ENCODE measurements around the gene FRRS1L. TPM values are rescaled to one million over a fixed set of nuclear protein-coding genes. Genes with fewer than 3 reads are reported as not detected.
A peak's percentile ranks its signal among the peaks of the same experiment; 100 is the strongest.

FRRS1L gene
- total RNA-seq, 2 donors from 2014 or later: not detected

DNA sequence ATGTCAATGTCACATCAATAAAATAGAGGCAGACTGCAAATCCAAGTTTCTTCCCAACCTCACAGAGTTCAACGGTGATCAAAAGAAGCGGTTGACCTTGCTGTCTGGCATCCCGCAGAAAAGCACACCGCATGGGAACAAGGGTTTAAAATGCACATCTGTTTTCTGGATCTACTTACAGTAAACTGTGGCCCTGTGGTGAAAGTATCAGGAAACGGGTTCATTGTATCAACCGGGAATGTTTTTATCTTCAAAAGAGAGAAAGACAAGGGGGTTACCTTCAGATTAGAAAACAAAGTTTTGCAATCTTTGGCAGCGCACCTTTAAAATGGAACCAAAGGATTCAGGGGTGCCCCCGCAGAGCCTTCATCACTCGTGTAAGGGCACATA, 15.5 kb upstream of the FRRS1L start:
- DNase-seq (ENCODE audit: low spot score in 2 of 2) (no peak), ATAC-seq (no peak)
- H3K36me3 Mint-ChIP-seq: no peaks in the 10 kb centered on the region
- H3K9me3 Mint-ChIP-seq: no peaks in the 10 kb centered on the region
- H3K27ac Mint-ChIP-seq: no peak overlapping the region

DNA sequence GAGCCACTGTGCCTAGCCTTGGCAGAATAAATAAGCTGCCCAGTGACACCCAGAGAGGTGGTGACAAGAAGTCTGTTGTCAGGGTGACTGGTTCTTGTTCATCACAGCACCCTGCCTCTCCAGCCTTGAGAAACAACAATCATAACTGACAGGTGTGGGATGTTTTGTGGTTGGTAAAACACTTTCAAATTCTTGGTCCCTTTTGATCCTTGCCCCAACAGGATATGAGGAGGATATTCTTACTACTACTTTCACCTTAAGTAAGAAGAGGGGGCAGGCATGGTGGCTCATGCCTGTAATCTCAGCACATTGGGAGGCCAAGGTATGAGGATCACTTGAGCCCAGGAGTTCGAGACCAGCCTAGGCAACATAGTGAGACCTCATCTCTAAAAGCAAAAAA, 14.2 kb upstream of the FRRS1L start:
- no peaks in the 10 kb centered on the region for H3K9me3 Mint-ChIP-seq
- peak overlapping the region; percentile 64 to 72 for H3K27ac Mint-ChIP-seq
- DNase-seq (ENCODE audit: low spot score in 2 of 2) (peak in 1 of 2 donors; percentile 58), ATAC-seq (peak; percentile 97 to 99)
- no peaks in the 10 kb centered on the region for H3K36me3 Mint-ChIP-seq

GRCh38 chr9:109179801-109180523, 12.9 kb upstream of the FRRS1L start:
- ATAC-seq (no peak), DNase-seq (ENCODE audit: low spot score in 2 of 2) (no peak)
- H3K36me3 Mint-ChIP-seq: no peaks in the 10 kb centered on the region
- no peaks in the 10 kb centered on the region for H3K9me3 Mint-ChIP-seq
- peak overlapping the region; percentile 40 to 41 for H3K27ac Mint-ChIP-seq

- Mint-ChIP-seq H3K9me3 (no peaks in the 10 kb centered on the region), H3K27ac (no peak overlapping the region), H3K36me3 (no peaks in the 10 kb centered on the region)
- DNase-seq (ENCODE audit: low spot score in 2 of 2): no peak
- ATAC-seq: no peak
These were observed 9.9 kb upstream of the FRRS1L start for GRCh38 chr9:109176963-109177362.

- ATAC-seq: no peak
- Mint-ChIP-seq H3K36me3 (no peaks in the 10 kb centered on the region), H3K27ac (no peak overlapping the region), H3K9me3 (no peaks in the 10 kb centered on the region)
- DNase-seq (ENCODE audit: low spot score in 2 of 2): no peak
These were observed 9.3 kb upstream of the FRRS1L start for GRCh38 chr9:109176386-109176785.

DNA sequence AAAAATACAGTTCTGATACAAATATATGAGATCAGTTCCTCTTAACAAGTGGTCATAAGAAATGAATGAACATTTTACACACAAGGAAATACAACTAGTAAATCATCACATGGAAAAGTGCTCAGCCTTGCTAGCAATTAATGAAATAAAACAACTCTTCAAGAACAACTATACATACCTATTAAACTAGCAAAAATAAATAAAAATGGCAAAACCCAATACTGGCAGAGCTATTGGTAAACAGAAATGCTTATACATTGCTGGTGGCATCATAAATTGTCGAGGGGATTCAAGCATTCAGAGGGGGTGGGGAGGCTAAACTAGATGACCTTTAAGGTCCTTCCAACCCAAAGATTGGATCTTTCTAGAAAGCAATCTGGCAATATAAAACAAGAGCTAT, 5.9 kb upstream of the FRRS1L start:
- Mint-ChIP-seq H3K36me3 (no peaks in the 10 kb centered on the region), H3K9me3 (no peaks in the 10 kb centered on the region), H3K27ac (no peak overlapping the region)
- no peak for ATAC-seq
- DNase-seq (ENCODE audit: low spot score in 2 of 2): no peak

- no peak for DNase-seq (ENCODE audit: low spot score in 2 of 2)
- Mint-ChIP-seq H3K27ac (no peak overlapping the region), H3K36me3 (peaks cover 4 to 5% of the 10 kb centered on the region in 2 donors), H3K9me3 (no peaks in the 10 kb centered on the region)
- ATAC-seq: no peak
These were observed 4.9 kb upstream of the FRRS1L start for GRCh38 chr9:109171926-109172325.

DNA sequence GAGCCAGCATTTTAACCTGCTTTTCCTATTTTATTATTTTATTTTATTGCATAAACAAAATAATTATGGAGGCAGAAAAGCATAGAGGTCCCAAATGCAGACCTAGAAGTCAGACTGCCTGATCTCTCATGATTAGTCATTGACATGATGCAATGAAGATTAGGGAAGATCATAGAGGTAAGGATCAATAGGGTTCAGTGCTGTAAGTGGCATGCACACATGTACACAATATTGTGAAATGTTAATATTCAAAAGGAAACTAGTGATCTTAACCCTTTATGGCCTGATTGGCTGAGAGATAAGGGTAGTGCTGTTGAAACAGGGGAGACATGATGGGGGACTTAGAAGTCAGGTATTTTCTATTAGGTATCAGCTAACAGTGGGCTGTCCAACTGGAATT, 1.1 kb upstream of the FRRS1L start:
- ATAC-seq (peak in 1 of 2 donors; percentile 63), DNase-seq (ENCODE audit: low spot score in 2 of 2) (no peak)
- Mint-ChIP-seq H3K27ac (no peak overlapping the region), H3K36me3 (peaks cover 18 to 20% of the 10 kb centered on the region in 2 donors), H3K9me3 (peaks cover 0 to 7% of the 10 kb centered on the region in 2 donors)

GRCh38 chr9:109167716-109168115, 667 bp upstream of the FRRS1L start:
- Mint-ChIP-seq H3K27ac (no peak overlapping the region), H3K36me3 (peaks cover 18 to 20% of the 10 kb centered on the region in 2 donors), H3K9me3 (peaks cover 0 to 7% of the 10 kb centered on the region in 2 donors)
- DNase-seq (ENCODE audit: low spot score in 2 of 2) (no peak), ATAC-seq (no peak)

- Mint-ChIP-seq H3K27ac (no peak overlapping the region), H3K9me3 (peaks cover 0 to 8% of the 10 kb centered on the region in 2 donors), H3K36me3 (peaks cover 18 to 20% of the 10 kb centered on the region in 2 donors)
- no peak for ATAC-seq
- DNase-seq (ENCODE audit: low spot score in 2 of 2): no peak
These were observed 778 bp downstream of the FRRS1L start for GRCh38 chr9:109166171-109166770.

GRCh38 chr9:109164042-109164441, 3.0 kb downstream of the FRRS1L start:
- peaks cover 18 to 20% of the 10 kb centered on the region in 2 donors for H3K36me3 Mint-ChIP-seq
- ATAC-seq (no peak), DNase-seq (ENCODE audit: low spot score in 2 of 2) (no peak)
- peaks cover 0 to 12% of the 10 kb centered on the region in 2 donors for H3K9me3 Mint-ChIP-seq
- H3K27ac Mint-ChIP-seq: no peak overlapping the region

- H3K9me3 Mint-ChIP-seq: peaks cover 0 to 12% of the 10 kb centered on the region in 2 donors
- no peak for ATAC-seq
These were observed 3.9 kb downstream of the FRRS1L start for GRCh38 chr9:109163194-109163593.

DNA sequence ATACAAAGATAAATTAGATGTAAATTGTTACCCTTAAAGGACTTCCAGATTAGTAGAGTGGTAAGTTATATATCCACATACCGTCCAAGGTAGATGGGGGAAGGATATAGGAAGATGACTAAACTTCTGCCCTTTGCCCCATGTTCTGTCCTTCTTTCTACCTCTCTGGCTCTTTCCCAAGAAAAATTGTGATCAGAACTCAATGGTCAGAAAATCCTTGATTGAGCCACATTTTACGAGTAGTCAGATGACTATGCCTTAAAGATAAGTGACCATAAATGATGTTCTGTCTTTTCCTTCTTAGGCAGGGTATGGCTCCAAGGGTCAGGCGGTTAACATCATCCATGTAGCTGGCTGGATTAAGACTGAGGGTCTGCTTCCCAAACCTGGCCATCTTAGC, 4.4 kb downstream of the FRRS1L start:
- ATAC-seq: no peak
- H3K36me3 Mint-ChIP-seq: peaks cover 18 to 20% of the 10 kb centered on the region in 2 donors
- no peak for DNase-seq (ENCODE audit: low spot score in 2 of 2)
- H3K27ac Mint-ChIP-seq: no peak overlapping the region
- peaks cover 0 to 12% of the 10 kb centered on the region in 2 donors for H3K9me3 Mint-ChIP-seq

More at GRCh38 chr9:109163194-109163593, 3.9 kb downstream of the FRRS1L start:
- DNase-seq (ENCODE audit: low spot score in 2 of 2): no peak
- no peak overlapping the region for H3K27ac Mint-ChIP-seq
- H3K36me3 Mint-ChIP-seq: peaks cover 18 to 20% of the 10 kb centered on the region in 2 donors

- H3K36me3 Mint-ChIP-seq: peaks cover 13 to 15% of the 10 kb centered on the region in 2 donors
- DNase-seq (ENCODE audit: low spot score in 2 of 2) (no peak), ATAC-seq (no peak)
- no peak overlapping the region for H3K27ac Mint-ChIP-seq
- peaks cover 0 to 12% of the 10 kb centered on the region in 2 donors for H3K9me3 Mint-ChIP-seq
These were observed 5.6 kb downstream of the FRRS1L start for GRCh38 chr9:109161471-109161870.

GRCh38 chr9:109159583-109159982, 7.5 kb downstream of the FRRS1L start:
- no peaks in the 10 kb centered on the region for H3K36me3 Mint-ChIP-seq
- no peak for ATAC-seq
- no peak overlapping the region for H3K27ac Mint-ChIP-seq
- no peak for DNase-seq (ENCODE audit: low spot score in 2 of 2)
- H3K9me3 Mint-ChIP-seq: peaks cover 0 to 5% of the 10 kb centered on the region in 2 donors

GRCh38 chr9:109158651-109159050, 8.4 kb downstream of the FRRS1L start:
- DNase-seq (ENCODE audit: low spot score in 2 of 2): no peak
- no peak for ATAC-seq
- Mint-ChIP-seq H3K27ac (no peak overlapping the region), H3K9me3 (peaks cover 5 to 12% of the 10 kb centered on the region in 2 donors), H3K36me3 (peaks cover 0 to 9% of the 10 kb centered on the region in 2 donors)

GRCh38 chr9:109156708-109157107, 10.3 kb downstream of the FRRS1L start:
- Mint-ChIP-seq H3K36me3 (peaks cover 0 to 16% of the 10 kb centered on the region in 2 donors), H3K9me3 (peaks cover 5 to 12% of the 10 kb centered on the region in 2 donors), H3K27ac (no peak overlapping the region)
- ATAC-seq (no peak), DNase-seq (ENCODE audit: low spot score in 2 of 2) (no peak)

Measured in activated naive CD4-positive, alpha-beta T cell treated with anti-CD3 and anti-CD28 coated beads, Interleukin-2, amount 50 U/mL, for 72 hours (primary cell).